NCI-H524 treated with DMSO at 0.1 percent for 48 hours (cell line): Measurements from ENCODE around the gene MOK.
"Not testable (repeated sequence)": the region's sequence is repeated elsewhere in the genome, so short reads cannot be mapped to it uniquely, and the experiment has no call there.

Source experiments
- DNase-seq: peaks from one replicate; lab custom pipeline; 2025; lab: John Stamatoyannopoulos, UW

MOK gene

GRCh38 chr14:102321456-102322422 lies 16.8 kb upstream of the MOK start:
- no peak for DNase-seq

GRCh38 chr14:102320671-102321455 lies 15.9 kb upstream of the MOK start:
- no peak for DNase-seq

- DNase-seq: no peak
Measured at GRCh38 chr14:102320033-102320660, 15.2 kb upstream of the MOK start.

GRCh38 chr14:102319351-102320032 lies 14.5 kb upstream of the MOK start, which contains the start of gene ZNF839:
ZNF839 (plus strand) TSS chr14:102319746; CDS start chr14:102319766, 20 bp downstream.
- peak; percentile 51 for DNase-seq

GRCh38 chr14:102318781-102319276 lies 13.9 kb upstream of the MOK start:
- no peak for DNase-seq

- peak; percentile 38 for DNase-seq
Measured at GRCh38 chr14:102317564-102318248, 12.7 kb upstream of the MOK start.

GRCh38 chr14:102316743-102317563 lies 12.0 kb upstream of the MOK start:
- peak; percentile 73 for DNase-seq

GRCh38 chr14:102316338-102316742 lies 11.4 kb upstream of the MOK start:
- DNase-seq: no peak

- no peak for DNase-seq
Measured at GRCh38 chr14:102315121-102315520, 10.2 kb upstream of the MOK start.

- peak; percentile 39 for DNase-seq
Measured at GRCh38 chr14:102314242-102315011, 9.5 kb upstream of the MOK start.

- no peak for DNase-seq
Measured at GRCh38 chr14:102303664-102304063, 1.3 kb downstream of the MOK start.

- DNase-seq: not testable (repeated sequence)
Measured at GRCh38 chr14:102298303-102299070, 6.5 kb downstream of the MOK start.

- no peak for DNase-seq
Measured at GRCh38 chr14:102297436-102298170, 7.4 kb downstream of the MOK start.

- no peak for DNase-seq
Measured at GRCh38 chr14:102295270-102295669, 9.7 kb downstream of the MOK start.

- no peak for DNase-seq
Measured at GRCh38 chr14:102293781-102294180, 11.2 kb downstream of the MOK start.

- DNase-seq: no peak
Measured at GRCh38 chr14:102292441-102292840, 12.5 kb downstream of the MOK start.

- no peak for DNase-seq
Measured at GRCh38 chr14:102288139-102288538, 16.8 kb downstream of the MOK start.

GRCh38 chr14:102285106-102285505 lies 19.9 kb downstream of the MOK start:
- DNase-seq: no peak
